Islet of Langerhans (tissue), 1 donor: ENCODE results near the gene CD99.
"Not testable (repeated sequence)": the region's sequence is repeated elsewhere in the genome, so short reads cannot be mapped to it uniquely, and the experiment has no call there.

Experiments used
- FAIRE-seq: peaks from one replicate; lab custom pipeline; 2011; peaks lifted over from hg19 to GRCh38; lab: Jason Lieb, UNC

CD99 gene

GRCh38 chrX:2690856-2691542 lies at the start of gene CD99:
TSS of gene CD99 (plus strand) at chrX:2691295. CDS start at chrX:2691361, 66 bp downstream.
- no peak for FAIRE-seq

GRCh38 chrX:2642146-2642545 lies 48.9 kb upstream of the CD99 start:
- FAIRE-seq: no peak

GRCh38 chrX:2642791-2643190 lies 48.3 kb upstream of the CD99 start:
- no peak for FAIRE-seq

DNA sequence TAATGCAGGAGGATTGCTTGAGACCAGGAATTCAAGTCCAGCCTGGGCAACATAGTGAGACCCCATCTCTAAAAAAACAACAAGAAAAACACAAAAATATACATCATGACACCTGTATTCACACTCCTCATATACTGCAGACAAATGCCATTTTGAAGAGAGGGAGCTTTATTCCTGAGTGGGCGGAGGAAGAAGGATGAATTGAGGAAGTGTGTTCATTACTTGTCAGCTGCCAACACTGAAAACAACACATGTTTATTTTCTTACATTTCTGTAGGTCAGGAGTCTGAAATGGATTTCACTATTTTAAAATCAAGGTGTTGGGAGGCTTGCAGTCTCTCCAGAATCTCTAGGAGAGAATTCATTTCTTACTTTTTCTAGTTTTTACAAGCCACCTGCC lies 47.2 kb upstream of the CD99 start:
- FAIRE-seq: no peak

- FAIRE-seq: no peak
These were observed 45.5 kb upstream of the CD99 start for GRCh38 chrX:2645563-2645962.

DNA sequence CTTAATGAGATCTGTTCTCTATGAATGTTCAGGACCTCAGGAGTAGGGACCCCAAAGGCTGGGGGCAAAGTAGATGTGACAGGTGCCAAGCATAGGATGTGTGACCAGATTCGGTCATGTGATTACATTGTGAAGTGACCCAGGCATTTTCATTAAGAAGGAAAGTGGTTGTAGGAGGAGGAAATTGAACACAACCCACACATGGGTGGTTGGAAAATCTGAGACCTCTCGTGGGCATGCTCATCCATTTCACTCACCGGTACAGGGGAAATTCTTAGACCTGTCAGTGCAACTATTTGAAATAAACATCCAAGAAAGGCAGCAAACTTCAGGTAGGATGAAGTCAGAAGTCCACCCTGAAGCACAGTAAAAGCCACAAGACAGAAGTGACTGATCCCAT lies 43.5 kb upstream of the CD99 start:
- no peak for FAIRE-seq

DNA sequence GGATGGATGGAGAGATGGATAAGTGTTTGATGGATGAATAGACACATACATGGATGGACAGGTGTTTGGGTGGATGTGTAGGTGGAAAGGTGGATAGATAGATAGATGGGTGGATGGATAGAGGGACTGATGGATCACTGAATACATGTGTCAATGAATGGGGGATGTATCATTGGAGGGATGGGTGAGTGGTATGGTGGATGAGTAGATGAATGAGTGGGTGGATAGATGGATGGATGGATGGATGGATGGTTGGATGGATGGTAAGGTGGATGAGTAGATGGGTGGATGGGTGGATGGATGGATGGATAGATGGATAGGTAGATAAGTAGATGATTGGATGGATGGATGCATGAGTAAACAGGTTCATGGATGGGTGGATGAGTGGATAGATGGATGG lies 41.1 kb upstream of the CD99 start:
- FAIRE-seq: no peak

GRCh38 chrX:2650865-2651264 lies 40.2 kb upstream of the CD99 start:
- FAIRE-seq: no peak

GRCh38 chrX:2652106-2652505 lies 39.0 kb upstream of the CD99 start:
- no peak for FAIRE-seq

GRCh38 chrX:2654436-2655340 lies 36.4 kb upstream of the CD99 start:
- no peak for FAIRE-seq

GRCh38 chrX:2656257-2656836 lies 34.7 kb upstream of the CD99 start:
- no peak for FAIRE-seq

DNA sequence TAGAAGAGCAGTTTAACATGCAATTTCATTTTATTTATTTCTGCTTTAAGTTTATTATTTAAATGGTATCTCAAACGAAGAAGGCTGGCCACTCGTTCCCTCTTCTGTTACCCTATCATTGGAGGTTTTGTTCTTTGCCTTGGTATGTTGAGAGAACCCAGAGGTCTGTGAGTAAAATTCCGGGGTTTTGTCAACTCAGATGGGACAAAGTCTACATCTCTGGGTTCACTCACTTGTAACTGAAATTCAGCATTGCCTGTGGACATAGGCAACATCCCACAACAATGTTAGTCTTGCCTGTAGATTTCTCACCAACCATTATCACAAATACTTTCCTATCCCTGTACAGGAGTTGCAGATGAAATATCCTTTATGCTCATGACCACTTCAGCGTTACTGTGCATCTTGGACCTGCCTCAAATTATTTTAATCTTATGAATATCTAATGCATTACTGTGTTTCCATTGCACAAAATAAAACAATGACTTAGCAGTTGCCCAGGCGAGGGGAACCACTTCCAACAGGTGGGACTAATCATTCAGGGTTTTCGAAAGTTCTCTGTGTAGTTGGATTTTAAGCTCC lies 33.5 kb upstream of the CD99 start:
- no peak for FAIRE-seq

DNA sequence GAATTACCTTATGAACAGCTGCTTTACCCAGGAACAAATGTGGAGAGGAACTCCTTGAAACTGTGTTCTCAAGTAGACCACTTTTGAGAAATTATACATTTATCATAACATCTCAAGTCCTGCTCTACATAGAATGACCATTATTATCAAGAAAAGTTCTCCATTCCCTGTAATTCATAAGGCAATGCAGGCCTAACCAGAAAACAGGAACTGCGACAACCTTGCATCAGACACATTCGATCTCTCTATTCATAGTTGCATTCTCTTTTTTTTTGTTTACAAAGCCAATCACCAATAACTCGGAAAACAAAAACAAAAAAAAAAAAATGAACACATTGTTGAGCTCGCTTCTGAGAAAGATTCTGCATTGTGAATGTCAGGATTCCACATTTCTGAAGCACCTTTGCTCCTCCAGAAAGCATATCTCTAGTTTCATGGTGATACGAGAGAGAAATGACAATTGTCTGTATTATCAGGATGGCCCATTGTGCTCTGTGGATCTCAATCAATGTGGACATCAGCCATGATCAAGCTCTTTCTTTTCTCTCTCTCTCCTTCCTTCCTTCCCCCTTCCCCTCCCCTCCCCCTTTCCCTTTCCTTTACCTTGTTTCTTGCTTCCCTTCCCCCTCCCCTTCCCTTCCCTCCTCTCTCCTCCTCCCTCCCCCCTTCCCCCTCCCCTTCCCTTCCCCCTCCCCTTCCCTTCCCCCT lies 32.4 kb upstream of the CD99 start:
- FAIRE-seq: no peak

DNA sequence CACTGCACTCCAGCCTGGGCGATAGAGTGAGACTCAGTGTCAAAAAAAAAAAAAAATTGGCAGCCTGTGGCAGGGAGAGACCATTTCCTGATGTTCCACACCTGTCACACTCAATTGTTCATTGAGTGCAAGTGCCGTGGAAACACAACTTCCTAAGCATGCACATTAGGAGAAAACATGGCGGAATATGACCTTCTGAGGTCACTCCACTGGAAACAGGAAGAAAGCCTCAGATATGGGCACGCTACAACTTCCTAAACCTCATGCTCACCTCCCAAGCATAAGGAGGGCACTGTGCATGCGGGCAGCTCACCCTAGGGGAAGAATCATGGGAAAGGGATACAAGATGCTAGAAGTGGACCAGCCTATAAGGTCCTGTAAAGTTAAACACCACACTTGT lies 28.5 kb upstream of the CD99 start:
- no peak for FAIRE-seq

DNA sequence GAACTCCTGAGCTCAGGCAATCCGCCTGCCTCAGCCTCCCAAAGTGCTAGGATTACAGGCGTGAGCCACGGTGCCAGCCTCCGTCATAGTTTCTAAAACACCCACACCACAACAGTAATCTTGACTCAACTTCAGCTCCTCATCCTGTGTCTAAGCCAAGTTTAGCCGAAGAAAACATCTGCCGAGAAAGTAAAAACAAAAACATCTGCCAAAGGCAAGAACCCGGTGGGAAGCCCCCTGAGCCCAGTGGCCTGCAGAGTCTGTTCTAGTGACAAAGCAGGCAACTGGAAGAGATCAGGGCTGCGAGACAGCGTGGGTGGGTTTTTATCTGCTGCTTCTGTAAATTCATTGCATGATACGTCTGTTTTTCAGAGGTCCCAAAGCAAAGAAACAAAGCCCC lies 26.6 kb upstream of the CD99 start:
- no peak for FAIRE-seq

DNA sequence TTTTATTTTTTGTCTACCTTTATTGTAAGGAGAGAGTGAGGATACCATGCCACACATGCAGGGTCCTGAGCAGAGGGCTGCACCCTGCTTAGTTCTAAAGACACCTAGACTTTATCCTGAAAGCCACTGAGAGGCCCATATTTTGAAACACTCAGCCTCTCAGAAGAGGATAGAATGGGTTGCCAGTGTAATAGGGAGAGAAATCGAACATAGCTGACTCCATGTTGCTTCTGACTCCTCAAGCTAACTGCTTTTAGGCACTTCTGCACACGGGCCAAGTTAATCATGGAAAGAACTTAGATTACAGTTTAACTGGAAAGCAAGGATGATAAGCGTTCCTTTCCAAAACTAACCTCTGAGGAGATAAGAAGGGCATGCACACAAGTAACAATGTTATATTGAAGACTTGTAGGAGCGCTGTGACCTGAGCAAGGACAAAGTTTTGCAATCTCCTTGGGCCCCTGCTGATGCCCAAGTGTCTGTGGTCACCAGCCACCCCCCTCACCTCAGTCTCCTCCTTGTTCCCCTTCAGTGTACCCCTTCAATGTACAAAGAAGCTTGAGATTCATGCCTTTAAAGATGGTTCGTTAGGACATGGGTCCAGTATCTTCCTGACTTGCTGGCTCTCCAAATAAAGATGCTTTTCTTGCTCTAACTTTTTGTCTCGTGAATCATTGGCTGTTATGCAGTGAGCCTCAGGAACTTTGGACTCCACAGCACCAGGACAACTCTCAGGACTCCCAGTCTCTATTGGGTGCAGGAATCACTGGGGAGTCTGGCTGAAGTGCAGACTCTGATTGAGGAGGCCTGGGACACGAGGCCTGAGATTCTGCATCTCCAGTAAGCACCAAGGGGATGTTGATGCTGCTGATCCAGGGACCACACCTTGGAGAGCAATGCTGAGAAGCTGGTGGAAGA lies 25.4 kb upstream of the CD99 start:
- no peak for FAIRE-seq

DNA sequence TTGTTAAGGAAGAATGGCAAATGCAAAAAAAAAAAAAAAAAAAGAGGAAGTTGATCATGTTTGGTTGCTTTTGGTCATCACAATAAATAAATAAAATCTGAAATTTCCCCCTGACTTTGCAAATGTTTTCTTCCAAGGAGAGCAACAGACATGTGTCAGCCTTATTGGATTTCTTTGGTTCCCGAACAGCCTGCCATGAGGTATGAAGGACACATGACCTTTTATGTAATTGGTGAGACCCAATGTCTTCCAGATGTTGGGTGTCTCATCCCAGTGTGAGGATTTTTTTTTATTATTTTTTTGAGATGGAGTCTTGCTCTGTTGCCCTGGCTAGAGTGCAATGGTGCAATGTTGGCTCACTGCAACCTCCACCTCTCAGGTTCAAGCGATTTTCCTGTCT lies 24.6 kb upstream of the CD99 start:
- FAIRE-seq: no peak

GRCh38 chrX:2670978-2671377 lies 20.1 kb upstream of the CD99 start:
- no peak for FAIRE-seq

DNA sequence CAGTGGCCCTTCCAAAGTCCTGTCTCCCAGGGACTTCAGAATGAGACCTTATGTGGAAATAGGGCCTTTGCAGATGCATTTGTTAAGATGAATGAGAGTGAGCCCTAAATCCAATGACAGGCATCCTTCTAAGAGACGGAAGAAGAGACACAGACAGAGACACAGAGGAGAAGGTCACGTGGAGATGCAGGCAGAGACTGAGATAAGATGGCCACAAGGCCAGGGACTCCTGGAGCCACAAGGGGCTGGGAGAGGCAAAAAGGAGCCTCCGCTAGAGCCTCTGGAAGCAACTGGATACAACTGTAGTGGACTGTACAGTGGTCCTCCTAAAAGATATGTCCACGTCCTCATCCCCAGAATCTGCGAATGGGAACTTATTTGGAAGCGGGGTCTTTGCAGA lies 19.0 kb upstream of the CD99 start:
- FAIRE-seq: no peak

DNA sequence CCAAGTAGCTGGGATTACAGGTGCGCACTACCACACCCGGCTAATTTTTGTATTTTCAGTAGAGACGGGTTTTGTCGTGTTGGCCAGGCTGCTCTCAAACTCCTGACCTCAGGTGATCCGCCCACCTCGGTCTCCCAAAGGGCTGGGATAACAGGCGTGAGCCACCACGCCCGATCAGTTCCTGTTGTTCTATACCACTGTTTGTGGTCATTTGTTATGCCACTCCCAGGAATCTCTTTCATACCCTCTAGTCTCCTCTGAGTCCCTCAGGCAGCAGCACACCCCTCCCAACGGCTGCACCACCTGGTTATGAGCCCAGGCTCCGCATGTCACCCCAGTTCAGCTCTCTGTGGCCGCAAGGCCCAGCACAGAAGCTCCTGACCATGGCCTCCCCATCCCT lies 17.5 kb upstream of the CD99 start:
- no peak for FAIRE-seq

GRCh38 chrX:2675657-2676200 lies 15.4 kb upstream of the CD99 start:
- FAIRE-seq: not testable (repeated sequence)
